Left ventricle myocardium inferior (tissue), 1 donor: Measurements from ENCODE around the gene SPTBN5. TPM values are rescaled to one million over a fixed set of nuclear protein-coding genes. Genes with fewer than 3 reads are reported as not detected.
"Not testable (repeated sequence)": the region's sequence is repeated elsewhere in the genome, so short reads cannot be mapped to it uniquely, and the experiment has no call there.

Experiments used
- DNase-seq: peaks from one replicate; pipeline ENCODE4 v3.0.0-alpha.2; 2020
- H3K27ac ChIP-seq: fragments of 200-600 bp; replicated peaks from 2 replicates; pipeline ENCODE4 v1.8.0; 2021
- H3K27me3 ChIP-seq: fragments of 200-600 bp; 2 replicates; pipeline ENCODE4 v1.8.0; 2021; ENCODE audit warnings: low read depth
- H3K36me3 ChIP-seq: fragments of 200-600 bp; 2 replicates; pipeline ENCODE4 v1.8.0; 2021
- H3K4me1 ChIP-seq: fragments of 200-600 bp; 2 replicates; pipeline ENCODE4 v1.8.0; 2021
- H3K4me3 ChIP-seq: fragments of 200-600 bp; 2 replicates; pipeline ENCODE4 v1.8.0; 2021; ENCODE audit warnings: mild to moderate bottlenecking, moderate library complexity
- H3K9me3 ChIP-seq: fragments of 200-600 bp; replicated peaks from 2 replicates; pipeline ENCODE4 v1.8.0; 2021
- intact Hi-C: fragments of 100-400 bp; cut with micrococcal nuclease; formaldehyde crosslinking; loops from one replicate; pipeline ENCODE4 v1.11.0; 2022
- total RNA-seq: library from RNA; stranded (reverse); fragmentation: NEBNext Ultra II Directional; extraction: Animal tissue kit (Norgen Biotek cat#: 25700); gene quantifications from one replicate; pipeline ENCODE4 v1.2.1, GENCODE V29; 2021
- TF ChIP-seq, protein P1 (sequence below): fragments of 200-600 bp; IDR thresholded peaks from 2 replicates; pipeline ENCODE4 v1.8.0; 2021; ENCODE audit warnings: antibody characterized with exemption, mild to moderate bottlenecking, borderline replicate concordance
- donor health status: DM: no; HTN: yes; CAD: no; lungs with severe emphysema.

The SPTBN5 gene
- total RNA-seq, 1 donor from 2014 or later, result 2.7 TPM

DNA sequence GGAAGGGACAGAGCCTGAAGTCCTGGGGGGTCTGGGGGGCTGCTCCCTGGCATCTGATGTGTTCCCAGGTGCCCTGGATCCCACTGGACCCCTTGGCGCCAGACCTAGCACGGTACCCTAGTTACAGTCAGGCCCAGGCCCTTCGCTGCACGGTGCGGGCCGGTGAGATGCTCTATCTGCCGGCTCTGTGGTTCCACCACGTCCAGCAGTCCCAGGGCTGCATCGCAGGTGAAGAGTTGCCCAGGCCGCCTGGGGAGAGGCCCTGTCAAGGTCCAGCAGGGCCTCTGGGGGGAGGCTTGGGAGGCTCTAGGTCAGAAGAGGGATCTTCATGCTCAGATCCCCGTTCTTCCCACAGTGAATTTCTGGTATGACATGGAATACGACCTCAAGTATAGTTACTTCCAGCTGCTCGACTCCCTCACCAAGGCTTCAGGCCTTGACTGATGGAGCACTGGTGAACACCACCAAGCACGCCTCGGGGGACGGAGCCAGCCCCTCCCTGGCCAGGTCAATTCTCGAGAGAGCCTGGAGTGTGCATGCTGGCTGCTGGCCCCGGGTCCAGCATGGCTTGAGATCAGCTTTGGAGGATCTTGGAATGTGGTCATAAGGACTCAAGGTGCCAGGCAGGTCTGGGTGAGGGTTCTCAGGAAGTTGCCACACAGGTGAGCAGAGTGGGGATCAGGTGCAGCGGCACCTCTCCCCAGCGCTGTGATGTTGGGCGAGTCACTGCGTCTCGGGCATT, 57.0 kb downstream of the SPTBN5 start:
- H3K36me3 ChIP-seq, result peaks cover 41% of the 10 kb centered on the region
- no peaks in the 10 kb centered on the region for H3K27me3 ChIP-seq
- intact Hi-C loops, result no loop called here
- DNase-seq, result no peak
- H3K9me3 ChIP-seq, result no peaks in the 10 kb centered on the region
- TF ChIP-seq, protein P1, sequence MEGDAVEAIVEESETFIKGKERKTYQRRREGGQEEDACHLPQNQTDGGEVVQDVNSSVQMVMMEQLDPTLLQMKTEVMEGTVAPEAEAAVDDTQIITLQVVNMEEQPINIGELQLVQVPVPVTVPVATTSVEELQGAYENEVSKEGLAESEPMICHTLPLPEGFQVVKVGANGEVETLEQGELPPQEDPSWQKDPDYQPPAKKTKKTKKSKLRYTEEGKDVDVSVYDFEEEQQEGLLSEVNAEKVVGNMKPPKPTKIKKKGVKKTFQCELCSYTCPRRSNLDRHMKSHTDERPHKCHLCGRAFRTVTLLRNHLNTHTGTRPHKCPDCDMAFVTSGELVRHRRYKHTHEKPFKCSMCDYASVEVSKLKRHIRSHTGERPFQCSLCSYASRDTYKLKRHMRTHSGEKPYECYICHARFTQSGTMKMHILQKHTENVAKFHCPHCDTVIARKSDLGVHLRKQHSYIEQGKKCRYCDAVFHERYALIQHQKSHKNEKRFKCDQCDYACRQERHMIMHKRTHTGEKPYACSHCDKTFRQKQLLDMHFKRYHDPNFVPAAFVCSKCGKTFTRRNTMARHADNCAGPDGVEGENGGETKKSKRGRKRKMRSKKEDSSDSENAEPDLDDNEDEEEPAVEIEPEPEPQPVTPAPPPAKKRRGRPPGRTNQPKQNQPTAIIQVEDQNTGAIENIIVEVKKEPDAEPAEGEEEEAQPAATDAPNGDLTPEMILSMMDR, result no peak
- H3K4me3 ChIP-seq, result no peak overlapping the region
- H3K4me1 ChIP-seq, result peaks cover 30% of the 10 kb centered on the region
- H3K27ac ChIP-seq, result no peak overlapping the region

- intact Hi-C loops, result no loop called here
- Histone ChIP-seq H3K4me3 (no peak overlapping the region), H3K27me3 (no peaks in the 10 kb centered on the region), H3K36me3 (peaks cover 40% of the 10 kb centered on the region), H3K27ac (no peak overlapping the region), H3K9me3 (no peaks in the 10 kb centered on the region), H3K4me1 (peaks cover 35% of the 10 kb centered on the region)
- TF ChIP-seq, protein P1, result no peak
- DNase-seq, result no peak
These were observed 57.8 kb downstream of the SPTBN5 start for GRCh38 chr15:41836073-41836472.

GRCh38 chr15:41834096-41834495, 59.8 kb downstream of the SPTBN5 start:
- no peaks in the 10 kb centered on the region for H3K9me3 ChIP-seq
- no peak overlapping the region for H3K4me3 ChIP-seq
- no peaks in the 10 kb centered on the region for H3K27me3 ChIP-seq
- peaks cover 28% of the 10 kb centered on the region for H3K36me3 ChIP-seq
- no peak overlapping the region for H3K27ac ChIP-seq
- DNase-seq, result no peak
- peaks cover 47% of the 10 kb centered on the region for H3K4me1 ChIP-seq
- intact Hi-C loops, result no loop called here
- TF ChIP-seq, protein P1, result no peak

- Histone ChIP-seq H3K4me3 (no peak overlapping the region), H3K9me3 (no peaks in the 10 kb centered on the region), H3K36me3 (peaks cover 28% of the 10 kb centered on the region), H3K27me3 (no peaks in the 10 kb centered on the region), H3K27ac (no peak overlapping the region), H3K4me1 (peaks cover 49% of the 10 kb centered on the region)
- intact Hi-C loops, result no loop called here
- TF ChIP-seq, protein P1, result no peak
- no peak for DNase-seq
These were observed 61.0 kb downstream of the SPTBN5 start for GRCh38 chr15:41832875-41833274.

DNA sequence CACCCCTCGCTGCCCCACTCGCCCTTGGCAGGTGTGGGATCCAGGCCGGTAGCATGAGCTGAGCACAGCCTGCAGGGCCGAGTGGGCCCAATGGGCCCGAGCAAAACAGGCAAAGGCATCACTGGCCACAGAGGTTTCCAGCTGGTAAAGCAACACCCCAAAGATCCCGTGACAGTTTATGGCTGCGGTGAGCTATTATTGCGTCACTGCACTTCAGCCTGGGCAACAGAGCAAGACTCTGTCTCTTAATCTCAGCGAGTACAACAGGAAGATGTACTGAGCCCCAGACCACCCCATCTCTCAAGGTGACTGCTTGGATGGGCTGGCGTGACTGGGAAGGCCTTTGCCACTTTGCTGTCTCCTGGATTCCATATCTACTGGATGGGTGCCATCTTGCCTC, 61.6 kb downstream of the SPTBN5 start:
- intact Hi-C loops, result no loop called here
- peaks cover 26% of the 10 kb centered on the region for H3K36me3 ChIP-seq
- TF ChIP-seq, protein P1, result no peak

DNA sequence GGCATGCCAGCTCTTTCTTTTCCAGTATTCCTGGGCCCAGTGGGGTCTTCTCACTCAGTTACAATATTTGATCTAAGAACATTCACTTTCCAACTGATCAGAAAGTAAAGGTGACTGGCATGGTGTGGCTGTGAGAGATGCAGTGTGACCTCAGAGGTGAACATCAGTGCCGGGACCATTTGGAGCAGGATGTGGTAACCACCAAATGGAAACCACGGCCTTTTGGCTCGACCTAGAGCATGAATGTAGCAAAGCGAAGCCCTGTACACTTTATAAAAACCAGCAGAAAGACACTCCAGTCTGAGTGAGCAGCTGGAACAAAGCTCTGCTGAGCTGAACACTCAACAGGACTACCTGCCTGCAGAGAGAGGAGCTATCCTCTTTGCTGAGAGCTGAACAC, 62.6 kb downstream of the SPTBN5 start:
- Histone ChIP-seq H3K36me3 (peaks cover 18% of the 10 kb centered on the region), H3K4me1 (peaks cover 57% of the 10 kb centered on the region)
- H3K27ac ChIP-seq, H3K27me3 ChIP-seq, DNase-seq, H3K4me3 ChIP-seq, intact Hi-C loops, H3K9me3 ChIP-seq: not testable (repeated sequence)

More for the DNA sequence above, 61.6 kb downstream of the SPTBN5 start:
- Histone ChIP-seq H3K4me3 (no peak overlapping the region), H3K27ac (no peak overlapping the region), H3K27me3 (no peaks in the 10 kb centered on the region), H3K9me3 (no peaks in the 10 kb centered on the region), H3K4me1 (peaks cover 55% of the 10 kb centered on the region)
- no peak for DNase-seq
